Left kidney (tissue), 8 donors: Measurements from ENCODE around the gene CREBZF. TPM values are rescaled to one million over a fixed set of nuclear protein-coding genes. Genes with fewer than 3 reads are reported as not detected.

Source experiments
- DNase-seq: peaks from one replicate; pipeline ENCODE4 v3.0.0-alpha.2; 2013
- long read RNA-seq, 8 donors: transcript quantifications; one replicate each; lab custom pipeline, GENCODE V29; 2026
- polyA plus RNA-seq: library from polyadenylated mRNA; unstranded; fragments of 120-200 nt; gene quantifications from one replicate; pipeline ENCODE4 v1.2.1, GENCODE V29; 2013; ENCODE audit not compliant: insufficient read length

CREBZF gene, protein sequence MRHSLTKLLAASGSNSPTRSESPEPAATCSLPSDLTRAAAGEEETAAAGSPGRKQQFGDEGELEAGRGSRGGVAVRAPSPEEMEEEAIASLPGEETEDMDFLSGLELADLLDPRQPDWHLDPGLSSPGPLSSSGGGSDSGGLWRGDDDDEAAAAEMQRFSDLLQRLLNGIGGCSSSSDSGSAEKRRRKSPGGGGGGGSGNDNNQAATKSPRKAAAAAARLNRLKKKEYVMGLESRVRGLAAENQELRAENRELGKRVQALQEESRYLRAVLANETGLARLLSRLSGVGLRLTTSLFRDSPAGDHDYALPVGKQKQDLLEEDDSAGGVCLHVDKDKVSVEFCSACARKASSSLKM
- 141 TPM for polyA plus RNA-seq
- long read RNA-seq, donor 1, full-length matches to known transcripts, result 80 of 97 reads
- long read RNA-seq, donor 1, partial matches to known transcripts, result 17 of 97 reads
- long read RNA-seq, donor 1, other reads (novel, unspliced or antisense), result 0 of 97 reads
- long read RNA-seq, donor 2, full-length matches to known transcripts, result 88 of 108 reads
- long read RNA-seq, donor 2, partial matches to known transcripts, result 20 of 108 reads
- long read RNA-seq, donor 2, other reads (novel, unspliced or antisense), result 0 of 108 reads
- long read RNA-seq, donor 3, full-length matches to known transcripts, result 101 of 117 reads
- long read RNA-seq, donor 3, partial matches to known transcripts, result 16 of 117 reads
- long read RNA-seq, donor 3, other reads (novel, unspliced or antisense), result 0 of 117 reads
- long read RNA-seq, donor 4, full-length matches to known transcripts, result 21 of 21 reads
- long read RNA-seq, donor 4, partial matches to known transcripts, result 0 of 21 reads
- long read RNA-seq, donor 4, other reads (novel, unspliced or antisense), result 0 of 21 reads
- long read RNA-seq, donor 5, full-length matches to known transcripts, result 84 of 109 reads
- long read RNA-seq, donor 5, partial matches to known transcripts, result 25 of 109 reads
- long read RNA-seq, donor 5, other reads (novel, unspliced or antisense), result 0 of 109 reads
- long read RNA-seq, donor 6, full-length matches to known transcripts, result 85 of 98 reads
- long read RNA-seq, donor 6, partial matches to known transcripts, result 13 of 98 reads
- long read RNA-seq, donor 6, other reads (novel, unspliced or antisense), result 0 of 98 reads
- long read RNA-seq, donor 7, full-length matches to known transcripts, result 105 of 134 reads
- long read RNA-seq, donor 7, partial matches to known transcripts, result 29 of 134 reads
- long read RNA-seq, donor 7, other reads (novel, unspliced or antisense), result 0 of 134 reads
- long read RNA-seq, donor 8, full-length matches to known transcripts, result 41 of 48 reads
- long read RNA-seq, donor 8, partial matches to known transcripts, result 7 of 48 reads
- long read RNA-seq, donor 8, other reads (novel, unspliced or antisense), result 0 of 48 reads

DNA sequence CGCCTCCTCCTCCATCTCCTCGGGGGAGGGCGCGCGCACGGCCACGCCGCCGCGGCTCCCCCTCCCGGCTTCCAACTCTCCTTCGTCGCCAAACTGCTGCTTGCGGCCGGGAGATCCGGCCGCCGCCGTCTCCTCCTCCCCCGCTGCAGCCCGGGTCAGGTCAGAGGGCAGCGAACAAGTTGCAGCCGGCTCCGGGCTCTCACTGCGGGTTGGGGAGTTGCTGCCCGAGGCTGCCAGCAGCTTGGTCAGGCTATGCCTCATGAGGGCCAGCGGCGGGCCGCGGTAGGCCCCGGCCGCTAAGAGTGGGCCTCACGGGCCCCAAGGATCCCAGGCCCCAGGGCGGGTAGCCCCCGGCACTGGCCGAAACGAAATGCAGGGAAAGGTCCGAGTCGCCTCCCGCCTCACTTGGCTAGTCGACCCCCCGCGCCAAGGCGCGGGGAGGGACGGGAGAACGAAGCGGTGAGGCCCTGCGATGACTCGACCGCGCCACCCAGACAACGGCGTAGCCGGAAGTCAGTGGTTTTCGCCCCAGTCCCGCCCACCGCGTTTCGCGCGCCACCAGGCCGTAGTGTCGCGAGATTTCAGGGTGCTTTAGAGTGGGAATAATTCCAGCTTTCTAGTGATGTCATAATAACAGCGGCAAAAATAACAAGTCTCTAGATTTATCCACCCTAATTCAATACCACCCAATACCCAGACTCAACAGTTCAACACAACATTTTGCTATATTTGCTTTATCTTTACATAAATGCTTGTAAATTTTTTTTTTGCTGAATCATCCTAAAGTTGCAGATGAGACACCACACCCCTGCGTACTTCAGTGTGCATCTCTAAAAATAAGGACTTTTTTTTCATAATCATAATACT, at the start of gene CREBZF:
Gene CREBZF, minus strand, starts transcription at position 515 of the 867 bp plus-strand sequence. Its CDS starts 254 bp downstream, at position 261.
- peak; percentile 96 for DNase-seq

DNA sequence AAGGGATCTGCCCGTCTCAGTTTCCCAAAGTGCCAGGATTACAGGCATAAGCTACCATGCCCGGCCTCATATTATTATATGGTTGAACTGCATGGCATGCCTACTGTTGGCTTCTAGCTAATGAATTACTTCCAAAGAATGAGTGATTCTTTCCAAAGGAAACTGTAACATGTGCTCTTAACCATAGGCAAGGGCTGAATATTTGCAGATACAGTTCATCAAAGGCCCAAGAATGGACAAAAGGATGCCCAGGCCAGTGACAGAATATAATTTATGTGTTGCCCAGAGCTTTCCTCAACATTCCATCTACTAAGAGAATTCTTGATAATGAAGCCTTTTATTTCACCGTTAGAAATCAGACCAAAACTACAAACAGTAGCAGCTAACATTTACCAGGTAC, 48.0 kb upstream of the CREBZF start:
- no peak for DNase-seq

DNA sequence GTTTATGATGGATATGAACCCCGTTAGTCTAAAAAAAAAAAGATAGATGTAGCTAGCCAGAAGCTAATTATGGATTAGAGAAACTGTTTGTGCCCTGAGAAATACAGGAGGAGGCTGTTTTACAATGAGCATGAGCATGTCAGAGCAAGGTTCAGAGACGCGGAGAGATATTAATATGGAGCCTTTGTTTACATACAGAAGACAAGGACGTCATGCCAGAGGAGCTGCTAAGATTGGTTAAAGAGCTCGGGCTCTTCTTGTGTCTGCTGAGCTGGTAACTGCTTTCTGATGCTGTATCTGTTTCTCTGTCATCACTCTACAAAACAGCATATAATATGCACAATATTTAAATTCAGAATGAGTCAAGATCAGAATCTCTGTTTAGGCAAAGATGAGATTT, 46.0 kb upstream of the CREBZF start:
- DNase-seq, result no peak

DNA sequence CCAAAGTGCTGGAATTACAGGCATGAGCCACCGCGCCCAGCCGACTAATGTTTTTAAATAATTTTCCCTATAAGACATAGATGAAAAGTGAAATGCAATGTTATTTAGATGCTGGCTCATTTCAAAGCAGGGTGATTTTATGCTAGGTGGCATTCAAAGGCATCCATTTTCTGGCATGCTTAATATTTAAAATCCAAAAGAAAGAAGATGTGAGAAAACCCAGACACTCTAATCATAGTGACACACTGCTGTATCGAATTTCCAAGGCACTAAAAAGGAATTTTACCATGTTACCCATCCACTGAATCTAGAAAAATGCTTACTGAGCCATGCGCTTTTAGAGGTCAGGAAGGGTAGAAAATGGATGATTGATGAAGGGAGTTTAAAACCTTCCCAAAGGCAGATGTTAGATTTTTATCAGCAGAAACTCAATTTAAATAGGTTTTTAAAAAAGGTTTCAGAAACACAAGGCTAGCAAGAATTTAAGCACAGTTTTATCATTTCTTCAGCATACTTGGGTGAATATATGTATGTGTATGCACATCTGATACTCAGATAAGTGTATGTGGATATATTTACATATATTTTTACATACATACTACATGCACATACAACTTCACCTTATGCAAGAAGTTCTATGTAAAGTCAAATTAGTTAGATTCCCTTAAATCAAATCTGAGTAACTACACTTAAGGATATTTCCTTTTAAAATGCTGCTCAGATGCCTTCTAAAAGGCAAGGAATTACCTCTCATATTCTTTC, 45.2 kb upstream of the CREBZF start:
- no peak for DNase-seq

DNA sequence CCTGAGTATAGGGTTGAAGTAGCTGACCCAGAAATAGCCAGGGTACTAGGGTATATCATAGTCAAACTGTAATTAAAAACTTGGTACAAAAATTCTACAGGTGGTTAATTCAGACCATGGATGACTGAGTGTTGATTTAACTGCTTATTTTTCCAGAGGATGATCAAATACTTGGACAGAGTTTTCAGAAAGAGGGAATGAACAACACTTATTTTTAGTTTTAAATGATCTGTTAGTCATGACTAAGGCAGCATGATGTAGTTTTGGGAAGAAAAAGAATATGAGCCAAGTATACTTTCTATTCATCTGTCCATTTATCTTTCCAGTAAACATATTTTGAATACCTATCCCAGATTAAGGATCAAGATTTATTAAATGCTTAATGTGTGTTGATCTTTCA, 40.9 kb upstream of the CREBZF start:
- DNase-seq, result no peak

DNA sequence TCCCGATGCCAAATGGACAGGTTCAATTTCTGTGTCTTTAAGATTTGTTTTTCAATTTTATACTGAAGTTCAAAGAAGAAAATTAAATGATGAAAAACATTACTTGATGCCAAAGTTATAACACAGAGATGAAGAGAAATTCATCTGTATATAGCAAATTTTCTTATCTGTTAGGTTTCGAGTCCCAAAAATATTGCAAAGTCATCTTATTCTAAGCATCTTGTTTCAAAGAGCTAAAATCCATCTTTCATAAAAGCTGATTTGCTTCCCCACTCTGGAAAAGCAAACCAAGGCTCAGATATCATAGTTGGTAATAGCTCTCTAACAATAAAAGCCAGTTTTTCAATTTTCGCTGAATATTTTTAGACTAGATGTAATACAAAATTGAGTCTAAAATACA, 40.0 kb upstream of the CREBZF start:
- DNase-seq, result no peak

DNA sequence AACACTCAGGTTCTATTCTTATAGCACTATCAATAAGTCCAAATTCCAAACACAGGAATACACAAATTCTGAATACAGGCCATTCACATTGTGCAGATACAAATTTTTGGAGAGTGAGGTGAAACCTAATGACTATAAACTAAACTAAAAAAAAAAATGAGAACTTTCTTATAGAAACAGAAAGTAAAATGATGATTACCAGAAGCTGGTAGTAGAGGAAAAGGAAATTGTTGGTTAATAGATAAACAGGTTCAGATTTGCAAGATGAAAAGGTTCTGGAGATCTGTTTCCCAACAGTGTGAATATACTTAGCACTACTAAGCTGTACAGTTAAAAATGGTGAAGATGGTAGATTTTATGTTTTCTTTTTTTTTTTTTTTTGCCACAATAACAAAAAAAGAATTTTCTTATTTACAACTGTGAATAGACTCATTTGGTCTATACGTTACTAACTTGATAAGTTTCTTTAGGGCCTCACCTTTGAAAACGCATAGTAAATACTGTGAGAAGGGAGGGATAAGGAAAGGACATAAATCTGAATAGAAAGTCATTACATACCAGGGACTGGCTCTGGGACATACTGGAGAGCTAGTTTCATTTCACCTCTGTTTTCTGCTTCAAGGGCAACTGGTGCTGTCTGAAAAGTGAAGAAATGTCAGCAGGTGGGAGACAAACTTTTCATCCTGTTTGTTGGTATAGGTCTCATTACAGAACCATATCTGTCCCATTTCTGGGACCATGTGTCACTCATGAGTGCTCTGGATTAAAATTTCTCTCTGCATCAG, 35.2 kb upstream of the CREBZF start:
- no peak for DNase-seq

DNA sequence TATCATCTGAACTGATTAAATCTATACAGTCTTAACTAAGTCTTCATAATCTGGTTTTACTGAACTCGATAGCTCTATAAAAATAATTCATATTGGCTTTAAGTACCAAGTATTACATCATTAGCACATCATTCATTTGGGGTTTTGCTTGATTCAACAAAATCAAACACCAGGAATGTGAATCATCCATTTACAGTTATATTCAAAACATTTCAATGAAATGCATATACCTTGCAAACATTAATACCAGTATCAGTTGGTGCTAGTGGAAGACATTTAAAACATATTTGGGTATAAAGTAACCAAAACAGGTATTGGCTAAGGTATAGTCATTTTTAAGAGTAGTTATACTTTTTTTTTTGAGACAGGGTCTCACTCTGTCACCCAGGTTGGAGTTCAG, 33.3 kb upstream of the CREBZF start:
- no peak for DNase-seq

DNA sequence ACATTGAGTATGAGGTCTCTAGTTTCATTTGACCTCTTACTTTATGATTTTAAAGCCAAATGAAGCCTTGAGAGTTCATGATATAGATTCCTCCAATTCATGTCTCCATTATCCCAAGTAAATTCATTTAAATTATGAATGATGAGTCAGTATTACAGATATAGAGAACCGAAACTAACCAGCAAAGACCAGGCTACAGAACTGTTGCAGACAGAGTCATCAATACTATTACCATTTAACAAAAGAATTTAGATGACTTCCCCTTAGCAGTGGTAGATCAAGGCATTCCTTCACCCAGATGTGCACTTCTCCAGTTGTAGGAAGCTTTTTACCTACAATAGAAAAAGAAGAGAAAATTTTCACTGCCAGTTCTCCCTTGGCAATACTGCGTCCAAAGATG, 32.8 kb upstream of the CREBZF start:
- no peak for DNase-seq

DNA sequence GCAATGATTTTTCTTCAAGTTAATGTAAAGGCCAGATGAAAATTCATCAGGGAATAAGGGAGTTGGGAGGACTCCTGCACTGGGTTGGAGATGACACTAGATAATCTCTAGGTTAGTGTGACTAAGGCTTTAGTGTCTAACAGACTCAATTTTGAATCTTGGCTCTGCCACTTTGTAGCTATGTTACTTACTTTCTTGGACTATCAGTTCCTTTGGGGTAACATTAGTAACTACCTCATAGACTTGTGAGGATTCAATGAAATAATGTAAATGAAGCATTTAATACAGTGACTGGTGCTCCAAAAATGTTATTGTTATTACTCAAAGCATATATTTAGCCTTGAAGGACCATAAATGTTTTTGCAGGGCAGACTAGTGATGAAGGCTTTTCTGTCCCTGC, 30.6 kb upstream of the CREBZF start:
- DNase-seq, result no peak

DNA sequence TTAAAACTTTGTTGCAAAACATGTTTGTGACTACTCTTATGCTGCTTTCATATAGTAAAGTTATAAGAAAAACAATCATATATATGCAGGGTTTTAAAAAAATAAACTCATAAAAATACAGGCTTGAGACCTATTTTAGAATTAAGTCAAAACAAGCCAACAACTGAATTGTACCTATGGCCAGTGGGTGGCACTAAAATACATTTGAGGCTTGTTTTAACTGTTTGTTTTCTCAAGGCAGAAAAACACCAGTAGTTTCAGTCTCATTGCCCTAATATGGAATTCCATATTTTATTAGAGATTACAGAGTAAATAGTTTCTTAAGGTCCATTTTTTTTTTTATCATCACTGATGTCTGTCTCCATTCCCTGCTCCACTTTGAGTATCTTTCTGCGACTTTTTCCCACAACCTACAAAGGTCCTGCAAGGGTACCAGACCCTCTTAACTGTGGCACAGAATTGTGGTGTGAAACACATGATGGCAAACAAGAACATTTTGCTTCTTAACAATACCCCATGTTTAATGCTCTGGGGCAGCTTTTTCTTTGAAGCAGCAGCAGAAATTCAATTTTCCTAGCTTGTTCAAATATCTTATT, 29.6 kb upstream of the CREBZF start:
- DNase-seq, result peak; percentile 63

DNA sequence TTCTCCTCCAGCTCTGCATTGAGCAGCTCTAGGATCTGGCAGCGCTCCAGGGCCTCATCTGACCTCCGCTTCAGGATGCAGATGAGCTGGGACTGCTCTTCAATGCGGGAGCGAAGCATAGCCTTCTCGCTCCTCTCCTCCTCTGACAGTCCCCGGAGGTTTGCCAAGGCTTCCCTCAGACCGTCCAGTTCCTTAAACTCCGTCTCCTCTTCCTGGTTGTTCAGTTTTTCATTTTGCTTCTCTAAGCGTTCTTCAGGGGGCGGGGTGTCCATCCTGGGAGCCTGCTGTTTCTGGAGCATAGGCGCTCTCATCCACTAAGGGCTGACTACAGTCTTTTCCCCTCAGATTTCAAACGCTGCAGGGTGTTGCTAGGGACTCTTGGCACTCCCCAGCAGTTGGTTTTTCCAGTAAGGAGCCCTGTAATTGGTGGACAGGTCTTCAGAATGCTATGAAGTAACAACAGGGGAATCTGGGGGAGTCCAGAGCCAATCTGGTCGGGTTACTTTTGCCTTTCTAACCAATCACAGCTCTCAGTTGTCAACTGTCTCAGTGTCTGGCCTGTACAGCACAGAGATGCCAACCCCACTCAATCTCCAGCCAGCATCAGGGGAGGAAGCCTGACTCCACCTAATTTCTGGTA, 21.0 kb upstream of the CREBZF start, which contains the start of gene CCDC89:
Gene CCDC89, minus strand, starts transcription at position 376 of the 640 bp plus-strand sequence. Its CDS starts 65 bp downstream, at position 311.
- DNase-seq, result peak; percentile 91

DNA sequence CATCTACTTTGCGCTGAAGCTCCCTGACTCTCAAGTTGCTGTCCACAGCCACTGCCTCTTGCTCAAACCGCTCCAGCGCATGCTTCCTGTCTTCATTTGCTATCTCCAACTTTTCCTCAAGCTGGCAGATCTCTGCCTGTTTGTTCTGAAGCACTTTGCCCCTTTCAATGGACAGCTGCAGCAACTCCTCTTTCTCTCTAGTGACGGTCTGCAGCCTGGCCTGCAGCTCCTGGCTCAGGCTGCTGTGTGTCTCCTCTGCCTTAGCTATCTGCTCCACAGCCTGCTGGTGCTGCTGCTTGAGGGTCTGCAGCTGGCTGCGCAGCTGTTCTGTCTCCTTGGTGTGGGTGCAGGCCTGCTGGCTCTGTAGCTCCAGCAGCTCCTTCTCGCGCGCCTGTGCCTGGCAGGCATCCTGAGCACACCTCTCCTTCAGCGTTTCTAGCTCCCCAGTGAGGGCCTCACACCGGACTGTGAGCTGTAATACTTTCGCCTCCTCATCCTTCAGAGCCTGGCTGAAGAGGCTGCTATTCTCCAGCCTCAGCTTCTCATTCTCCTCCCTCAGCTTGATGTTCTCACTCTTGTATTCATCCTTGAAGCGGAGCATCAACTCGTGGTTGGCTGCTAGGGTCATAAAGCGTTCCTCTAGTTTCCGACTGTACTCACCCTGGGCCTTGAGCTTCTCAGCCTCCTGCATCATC, 20.3 kb upstream of the CREBZF start:
- peak; percentile 69 for DNase-seq

DNA sequence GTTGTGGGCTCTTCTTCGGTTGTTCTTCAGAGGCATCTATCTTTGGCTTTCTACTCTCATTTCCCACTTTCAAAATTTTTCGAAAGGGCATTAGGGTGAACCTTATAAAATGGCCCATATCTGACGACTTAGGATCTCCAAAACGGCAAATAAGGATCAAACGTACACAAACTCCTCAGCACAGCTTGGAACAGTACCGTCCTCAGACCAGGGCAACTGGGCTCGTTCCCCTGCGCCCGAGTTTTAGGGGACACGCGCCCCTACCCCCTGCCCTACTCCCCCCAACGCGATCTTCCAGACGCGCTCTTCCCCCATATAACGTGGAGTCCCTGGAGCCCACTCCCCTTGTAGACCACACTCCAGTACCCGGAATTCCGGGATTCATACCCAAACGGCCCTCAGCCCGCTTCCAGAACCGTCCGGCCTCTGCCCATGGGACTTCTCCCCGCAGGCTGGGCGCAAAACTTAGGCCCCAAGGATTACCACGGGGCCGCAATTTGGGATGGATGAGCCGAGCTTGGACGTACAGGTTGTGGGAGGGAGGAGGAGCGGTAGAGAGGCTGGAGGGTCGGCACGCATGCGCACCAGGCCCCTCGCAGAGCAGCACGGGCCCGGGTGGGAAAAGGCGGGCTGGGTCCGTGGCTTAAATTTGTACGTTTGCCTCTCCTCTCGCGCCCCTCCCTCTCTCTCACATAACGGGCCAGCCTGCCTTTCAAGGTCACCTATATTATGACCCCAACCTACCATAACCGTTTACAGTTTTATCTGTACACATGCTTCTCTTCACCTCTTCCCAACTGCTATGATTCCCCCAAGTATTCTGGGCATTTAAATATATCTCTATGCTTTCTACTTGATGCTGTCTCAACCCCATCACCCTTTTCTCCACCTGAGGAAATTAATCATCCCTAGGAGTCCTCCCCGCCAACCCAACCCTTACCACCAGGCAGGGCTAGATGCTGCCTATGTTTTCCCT, 17.7 kb upstream of the CREBZF start:
- peak; percentile 76 for DNase-seq

DNA sequence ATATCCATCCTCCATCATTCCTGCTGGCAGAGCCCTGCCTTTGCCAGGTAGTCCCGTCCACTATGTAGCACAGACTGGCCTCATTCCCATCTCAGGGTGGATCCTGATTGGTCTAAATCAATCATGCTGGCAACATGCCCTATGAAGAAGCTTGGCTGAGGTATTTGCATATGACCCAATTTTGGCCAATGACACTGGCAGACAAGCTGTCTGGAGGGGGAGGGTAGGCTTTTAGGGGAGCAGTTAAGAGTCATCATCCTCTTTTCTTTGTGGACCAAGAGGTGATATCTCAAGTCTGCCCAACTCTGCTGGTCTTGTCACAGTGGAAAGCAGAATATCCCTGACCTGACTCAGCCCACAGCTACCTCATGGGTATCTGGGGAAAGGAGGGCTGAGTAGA, 16.0 kb upstream of the CREBZF start:
- no peak for DNase-seq

DNA sequence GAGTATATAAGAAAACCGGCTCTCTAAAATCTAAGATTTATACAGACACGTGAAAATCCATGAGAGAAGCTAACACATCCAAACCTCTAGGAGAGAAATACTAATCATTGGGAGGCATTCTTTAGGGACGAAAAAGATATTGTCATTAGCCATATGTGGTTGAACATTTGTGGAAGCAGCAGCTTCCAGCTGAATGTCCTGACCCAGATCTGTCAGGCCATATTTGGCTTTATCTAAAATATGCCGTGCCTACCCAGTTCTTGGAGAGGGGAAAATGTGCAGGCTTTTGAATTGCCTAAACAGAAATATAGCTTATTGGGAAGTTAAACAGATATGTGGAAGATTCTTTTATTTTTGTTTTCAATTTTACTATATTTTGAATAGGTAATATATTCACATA, 14.6 kb upstream of the CREBZF start:
- no peak for DNase-seq
